MM.1S (cell line): ENCODE measurements around the gene GALNTL6.

Experiments used
- CTCF ChIP-seq: fragments of 300-600 bp; sonication (generic); IDR thresholded peaks from 2 replicates; pipeline ENCODE4 v1.5.1; 2016; ENCODE audit warnings: antibody characterized with exemption, low read length, mixed read lengths
- EZH2 ChIP-seq: fragments of 300-600 bp; sonication (generic); optimal IDR thresholded peaks from 2 replicates; pipeline ENCODE3; 2017; ENCODE audit warnings: low read depth, mild to moderate bottlenecking, antibody characterized with exemption, low read length, mixed read lengths
- EZH2phosphoT487 ChIP-seq: fragments of 300-600 bp; sonication (generic); IDR thresholded peaks from 2 replicates; pipeline ENCODE4 v1.6.1; 2018; ENCODE audit warnings: antibody characterized with exemption, low read length

GRCh38 chr4:172726001-172726423 lies 912.8 kb downstream of the GALNTL6 start:
- TF ChIP-seq CTCF (no peak), EZH2 (no peak), EZH2phosphoT487 (no peak)
